ENCODE measurements around the gene RHO.
"Not testable (repeated sequence)": the region's sequence is repeated elsewhere in the genome, so short reads cannot be mapped to it uniquely, and the experiment has no call there.

RHO gene

GRCh38 chr3:129528589-129529100, at the start of gene RHO:
Gene RHO (plus strand): TSS chr3:129528639. CDS start chr3:129528734, 95 bp downstream.
- DNase-seq: no peak

- DNase-seq: not testable (repeated sequence)
Measured at GRCh38 chr3:129481225-129481765, 47.1 kb upstream of the RHO start.

DNA sequence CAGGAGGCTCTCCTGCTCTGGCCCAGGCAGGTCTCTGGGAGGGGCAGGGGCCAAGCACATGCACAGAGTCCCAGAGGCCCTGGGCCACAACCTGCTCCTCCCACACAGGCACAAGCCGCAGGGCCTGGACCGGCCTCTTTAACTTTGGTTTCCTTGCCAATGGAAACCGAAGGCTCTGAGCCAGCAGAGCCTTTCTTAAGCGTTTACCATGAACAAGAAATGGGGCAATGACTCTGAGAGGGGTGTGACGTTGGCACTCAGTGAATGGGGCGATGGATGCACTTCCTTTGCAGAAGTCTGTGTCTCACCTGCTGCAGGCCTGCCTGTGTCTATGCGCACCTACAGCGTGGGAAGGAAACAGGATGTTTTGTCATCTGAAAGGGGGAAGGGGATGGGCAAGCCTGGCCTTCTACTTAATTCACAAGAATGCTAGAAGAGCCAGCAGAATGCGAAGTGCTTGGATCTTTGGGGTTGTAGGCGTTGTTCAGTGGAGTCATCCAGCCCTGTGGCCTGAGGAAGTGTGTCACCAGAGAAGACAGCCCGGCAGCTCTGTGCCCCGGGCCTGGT, 46.6 kb upstream of the RHO start:
- no peak for DNase-seq

- no peak for DNase-seq
Measured at GRCh38 chr3:129482721-129483120, 45.7 kb upstream of the RHO start.

GRCh38 chr3:129483870-129484269, 44.6 kb upstream of the RHO start:
- DNase-seq: no peak

GRCh38 chr3:129485146-129485545, 43.3 kb upstream of the RHO start:
- not testable (repeated sequence) for DNase-seq

DNA sequence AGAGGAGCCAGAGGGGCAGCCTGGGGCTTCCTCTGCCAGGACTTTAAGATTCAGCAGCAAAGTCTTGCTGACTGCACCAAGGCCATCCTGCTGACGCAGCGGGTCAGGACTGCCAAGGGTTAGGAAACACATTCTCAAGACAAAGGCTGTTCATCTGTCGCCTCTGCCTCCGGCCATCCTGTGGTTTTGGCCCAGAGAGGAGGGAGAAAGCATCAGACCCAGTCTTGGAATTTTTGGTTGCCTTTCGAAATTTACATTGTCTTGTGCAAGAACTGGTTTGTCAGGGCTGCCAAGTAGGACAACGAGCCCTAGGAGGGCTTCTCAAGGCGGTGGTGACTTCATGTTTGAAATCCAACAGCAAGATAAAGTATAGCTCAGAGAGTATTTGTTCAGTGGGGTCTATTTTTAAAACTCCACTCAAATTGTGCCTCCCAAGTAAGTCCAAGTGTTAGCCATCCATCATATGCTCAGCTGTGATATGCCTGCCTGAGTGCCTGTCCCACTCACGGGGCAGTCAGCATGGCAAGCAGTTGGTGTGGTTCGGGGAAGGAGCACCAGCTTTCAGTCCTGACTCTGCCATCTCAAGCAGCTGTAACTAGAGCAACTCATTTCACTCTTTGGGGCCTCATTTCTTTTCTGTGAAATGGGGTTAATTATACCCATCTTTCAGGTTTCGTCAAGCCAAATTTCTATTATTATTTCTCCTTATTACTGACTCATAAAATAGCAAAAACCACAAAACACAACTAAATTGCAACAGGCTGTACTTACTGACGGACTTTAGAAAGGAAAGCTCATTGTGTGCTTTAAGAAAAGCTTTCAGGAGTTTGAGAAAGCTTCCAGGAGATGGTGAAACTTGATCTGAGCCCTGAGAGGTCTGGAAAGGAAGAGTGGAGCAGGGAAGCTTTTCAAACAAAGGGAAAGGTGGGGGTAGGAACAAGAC, 42.4 kb upstream of the RHO start:
- no peak for DNase-seq

- DNase-seq: no peak
Measured at GRCh38 chr3:129486664-129487035, 41.8 kb upstream of the RHO start.

- DNase-seq: no peak
Measured at GRCh38 chr3:129487183-129487867, 41.1 kb upstream of the RHO start.

DNA sequence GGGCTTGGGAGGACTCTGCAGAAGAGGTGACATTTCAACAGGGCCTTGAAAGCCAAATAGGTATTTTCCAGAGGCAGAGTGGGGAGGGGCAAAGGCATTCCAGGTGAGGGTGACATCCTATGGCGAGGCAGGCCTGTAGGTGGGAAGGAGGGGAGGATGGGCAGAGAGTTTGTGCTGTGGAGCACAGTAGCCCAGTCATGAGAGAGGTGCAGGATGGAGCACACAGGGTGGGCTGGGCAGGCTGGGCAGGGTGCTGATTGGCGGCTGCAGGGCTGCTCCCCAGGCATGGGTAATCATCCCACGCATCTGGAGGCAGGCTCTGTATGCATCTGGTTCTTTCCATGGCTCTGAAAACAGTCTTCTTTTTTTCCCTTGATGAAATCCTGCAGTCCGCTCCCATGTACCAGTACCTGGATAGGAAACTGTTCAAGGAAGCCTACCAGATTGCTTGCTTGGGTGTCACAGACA, 40.5 kb upstream of the RHO start:
- not testable (repeated sequence) for DNase-seq

- not testable (repeated sequence) for DNase-seq
Measured at GRCh38 chr3:129489258-129489657, 39.2 kb upstream of the RHO start.

- DNase-seq: peak; percentile 51
Measured at GRCh38 chr3:129490273-129490675, 38.2 kb upstream of the RHO start.

DNA sequence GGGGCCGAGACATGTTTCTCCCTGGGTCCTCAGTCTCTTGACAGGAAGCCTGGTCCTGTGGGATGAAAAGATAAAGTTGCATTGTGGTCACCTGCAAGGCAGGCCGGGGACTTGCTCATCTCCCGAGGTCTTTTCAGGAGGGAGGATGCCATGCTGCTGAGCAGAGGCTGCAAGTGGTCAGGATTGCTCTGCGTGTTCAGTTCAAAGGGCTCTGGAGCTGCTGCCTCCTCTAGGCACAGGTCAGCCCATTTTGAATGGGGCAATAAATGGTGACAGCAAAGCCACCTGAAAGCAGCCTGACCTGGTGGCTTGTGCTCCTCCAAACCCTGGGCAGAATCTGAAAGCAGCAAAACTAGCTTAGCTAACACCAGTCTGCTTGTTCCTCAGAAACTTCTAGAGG, 37.4 kb upstream of the RHO start:
- DNase-seq: not testable (repeated sequence)

DNA sequence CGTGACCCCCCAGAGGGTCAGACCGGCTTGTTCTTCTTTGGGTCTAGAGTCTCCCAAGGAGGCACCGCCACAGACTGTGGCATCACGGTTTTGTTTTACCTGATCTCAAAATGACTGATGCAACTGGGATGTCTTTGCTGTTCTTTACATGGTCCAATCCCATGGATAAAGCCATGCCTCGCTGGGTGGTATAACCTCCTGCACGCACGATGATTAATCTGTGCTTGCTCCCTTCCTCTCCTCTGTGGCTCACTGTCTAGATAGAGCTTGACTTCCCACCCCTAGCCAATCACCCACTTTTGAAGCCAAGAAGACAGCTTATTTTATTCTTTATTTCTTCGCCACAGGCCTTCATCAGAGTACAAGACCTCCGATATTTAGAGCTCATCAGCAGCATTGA, 36.6 kb upstream of the RHO start:
- DNase-seq: no peak

- DNase-seq: no peak
Measured at GRCh38 chr3:129492691-129493090, 35.7 kb upstream of the RHO start.

GRCh38 chr3:129493206-129493605, 35.2 kb upstream of the RHO start:
- no peak for DNase-seq

GRCh38 chr3:129494499-129494898, 33.9 kb upstream of the RHO start:
- DNase-seq: not testable (repeated sequence)

DNA sequence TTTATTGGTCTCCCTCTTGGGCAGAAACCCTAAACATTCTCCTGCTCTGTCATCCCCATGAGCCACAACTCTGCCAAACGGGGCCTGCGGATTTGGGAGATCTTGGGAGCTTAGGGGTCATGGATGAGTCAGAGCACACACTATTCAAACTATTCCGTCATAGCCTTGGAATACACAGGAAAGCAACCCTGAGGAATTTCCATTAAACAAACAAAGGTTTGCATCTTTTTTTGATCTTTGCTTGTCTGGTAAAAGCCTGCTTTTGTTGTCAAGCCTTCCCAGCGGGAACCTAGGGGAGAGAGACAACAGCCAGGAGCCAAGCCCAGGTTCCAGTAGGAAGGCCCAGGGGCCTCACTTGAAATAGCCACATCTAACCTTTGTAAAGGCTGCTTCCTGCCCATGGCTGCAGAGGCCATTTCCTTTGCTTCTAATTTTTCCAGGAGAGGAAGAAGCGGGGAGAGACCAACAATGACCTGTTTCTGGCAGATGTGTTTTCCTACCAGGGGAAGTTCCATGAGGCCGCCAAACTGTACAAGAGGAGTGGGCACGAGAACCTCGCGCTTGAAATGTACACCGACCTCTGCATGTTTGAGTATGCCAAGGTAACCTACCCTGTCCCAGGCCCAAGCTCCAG, 33.3 kb upstream of the RHO start:
- not testable (repeated sequence) for DNase-seq

DNA sequence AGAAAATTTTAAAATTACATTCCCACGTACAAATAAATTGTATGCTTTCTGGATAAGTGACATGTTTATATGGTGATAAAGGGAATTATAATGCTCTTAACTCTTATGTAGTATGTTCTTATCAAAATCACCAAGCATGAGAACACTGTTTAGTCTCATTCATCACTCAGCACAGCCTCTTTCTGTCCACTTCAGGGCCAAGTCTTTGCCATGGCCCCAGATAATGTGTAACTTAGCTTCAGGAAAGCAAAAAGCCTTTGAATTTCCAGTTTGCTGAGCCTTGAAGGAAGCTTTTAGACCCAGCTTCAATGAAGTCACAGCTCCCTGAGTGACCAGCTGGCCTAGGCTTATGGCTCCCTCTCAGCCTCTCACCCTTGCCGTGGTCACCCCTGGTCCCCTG, 30.6 kb upstream of the RHO start:
- not testable (repeated sequence) for DNase-seq

DNA sequence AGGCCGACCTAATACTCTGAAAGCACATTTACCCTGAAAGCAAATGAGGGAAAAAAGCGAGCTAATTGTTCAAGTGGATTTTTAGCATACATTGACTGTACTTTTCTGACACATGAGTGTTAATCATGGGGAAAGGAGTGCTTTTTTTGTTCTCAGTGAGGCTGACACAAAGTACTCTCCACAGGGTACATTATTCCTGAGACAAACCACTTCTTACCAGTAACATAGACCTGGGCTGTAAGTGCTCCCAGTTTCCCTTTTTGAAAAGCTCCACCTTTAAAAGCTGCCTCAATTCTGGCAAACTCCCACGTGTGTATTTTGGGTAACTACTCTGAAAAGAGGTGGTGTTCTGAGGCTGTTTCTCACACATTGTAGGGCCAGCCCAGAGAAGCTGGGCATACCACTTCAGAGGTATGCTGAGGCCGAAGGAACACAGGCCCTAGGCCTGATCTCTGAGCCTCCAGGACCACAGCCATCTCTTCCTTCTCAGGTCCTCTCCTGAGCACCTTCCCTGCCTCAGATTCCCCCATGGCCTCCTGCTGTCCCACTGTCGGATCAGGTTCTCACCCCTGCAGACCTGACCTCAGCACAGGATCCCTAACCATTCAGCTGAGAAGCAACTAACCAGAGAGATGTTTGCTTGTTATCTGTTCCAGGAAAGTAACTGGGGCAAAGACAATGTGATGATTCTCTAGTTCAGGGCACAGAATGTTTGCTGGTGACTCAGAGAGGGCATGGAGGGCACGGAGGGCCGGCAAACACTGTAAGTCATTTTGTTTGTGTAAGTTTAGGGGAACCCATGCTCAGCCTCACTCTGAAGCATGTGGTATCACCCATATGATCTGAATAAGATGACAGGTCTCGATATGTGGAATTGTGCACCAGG, 29.6 kb upstream of the RHO start:
- not testable (repeated sequence) for DNase-seq

- not testable (repeated sequence) for DNase-seq
Measured at GRCh38 chr3:129499604-129500333, 28.7 kb upstream of the RHO start.

Data from NCI-H2107 (cell line).